CD14-positive monocyte (primary cell): Measurements from ENCODE around the gene CDK12. TPM values are rescaled to one million over a fixed set of nuclear protein-coding genes. Genes with fewer than 3 reads are reported as not detected.
A peak's percentile ranks its signal among the peaks of the same experiment; 100 is the strongest.
"Not testable (repeated sequence)": the region's sequence is repeated elsewhere in the genome, so short reads cannot be mapped to it uniquely, and the experiment has no call there.

Source experiments
- DNase-seq, 3 donors: peaks; one replicate each; pipeline ENCODE4 v3.0.0-alpha.2; 2011 to 2022
- H2AFZ ChIP-seq: 2 replicates; pipeline ENCODE4 v1.6.0; 2012; ENCODE audit warnings: mild to moderate bottlenecking, low read depth, low read length, inconsistent platforms; ENCODE audit not compliant: insufficient read depth, poor library complexity, severe bottlenecking
- H3K27ac ChIP-seq, 2 donors: 1 replicate in 1 of 2; 2 replicates in 1 of 2; pipeline ENCODE4 v1.5.1; 2012 to 2013; ENCODE audit warnings: low read length in 2 of 2, control low read depth in 1 of 2, inconsistent platforms in 1 of 2, low read depth in 1 of 2, mild to moderate bottlenecking in 1 of 2
- H3K27me3 ChIP-seq, 2 donors: one replicate each; pipeline versions ENCODE4 v1.6.0 to v1.6.1; 2011 to 2013; ENCODE audit warnings: low read length in 2 of 2; ENCODE audit not compliant: control insufficient read depth in 2 of 2, insufficient read depth in 2 of 2
- H3K36me3 ChIP-seq, 2 donors: replicated peaks in 1 of 2; 1 replicate in 1 of 2; 2 replicates in 1 of 2; pipeline versions ENCODE4 v1.5.1 to v1.6.1; 2012 to 2013; ENCODE audit warnings: low read length in 2 of 2, control low read depth in 1 of 2, inconsistent platforms in 1 of 2, mild to moderate bottlenecking in 1 of 2; ENCODE audit not compliant: insufficient read depth in 2 of 2, control insufficient read depth in 1 of 2
- H3K4me1 ChIP-seq, 2 donors: 1 replicate in 1 of 2; 2 replicates in 1 of 2; pipeline versions ENCODE4 v1.5.1 to v1.6.1; 2012 to 2013; ENCODE audit warnings: low read length in 2 of 2, control low read depth in 1 of 2, inconsistent platforms in 1 of 2, mild to moderate bottlenecking in 1 of 2, moderate library complexity in 1 of 2; ENCODE audit not compliant: insufficient read depth in 2 of 2, control insufficient read depth in 1 of 2
- H3K4me2 ChIP-seq: replicated peaks from 2 replicates; pipeline ENCODE3; 2012; ENCODE audit warnings: low read length, moderate library complexity, mild to moderate bottlenecking; ENCODE audit not compliant: poor library complexity, severe bottlenecking; ENCODE audit errors: extremely low read depth
- H3K4me3 ChIP-seq, 3 experiments: fragments of 200-600 bp in 1 of 3; sonication (generic) in 1 of 3; replicated peaks in 1 of 3; 1 replicate in 2 of 3; 2 replicates in 1 of 3; pipeline ENCODE4 v1.5.1; 2011 to 2013; ENCODE audit warnings: low read length in 3 of 3, mild to moderate bottlenecking in 3 of 3, control low read depth in 2 of 3, low read depth in 2 of 3, inconsistent platforms in 1 of 3, moderate library complexity in 1 of 3
- H3K79me2 ChIP-seq: 2 replicates; pipeline ENCODE4 v1.6.0; 2012; ENCODE audit warnings: mild to moderate bottlenecking, control low read depth, inconsistent platforms, low read length, moderate library complexity; ENCODE audit not compliant: insufficient read depth
- H3K9ac ChIP-seq: 2 replicates; pipeline ENCODE4 v1.6.0; 2017; ENCODE audit warnings: low read length, mild to moderate bottlenecking; ENCODE audit not compliant: insufficient read depth, poor library complexity, severe bottlenecking
- H3K9me3 ChIP-seq, 2 donors: replicated peaks in 1 of 2; 1 replicate in 1 of 2; 2 replicates in 1 of 2; pipeline versions ENCODE4 v1.5.1 to v1.6.1; 2012 to 2013; ENCODE audit warnings: low read length in 2 of 2, control low read depth in 1 of 2; ENCODE audit not compliant: control insufficient read depth in 1 of 2, insufficient read depth in 1 of 2
- H4K20me1 ChIP-seq: 2 replicates; pipeline ENCODE4 v1.6.0; 2012; ENCODE audit warnings: mild to moderate bottlenecking, low read length, control low read depth, moderate library complexity; ENCODE audit not compliant: insufficient read depth
- H3K27ac Mint-ChIP-seq, 7 donors: one replicate each; pipeline ENCODE4 v1.8.0; 2020; ENCODE audit warnings: mild to moderate bottlenecking in 7 of 7, mixed read lengths in 7 of 7, moderate library complexity in 6 of 7, inconsistent platforms in 2 of 7
- H3K27me3 Mint-ChIP-seq, 3 donors: one replicate each; pipeline ENCODE4 v1.8.0; 2021 to 2022; ENCODE audit warnings: low read depth in 3 of 3, mild to moderate bottlenecking in 3 of 3, mixed read lengths in 3 of 3, moderate library complexity in 3 of 3, inconsistent platforms in 1 of 3
- H3K36me3 Mint-ChIP-seq, 2 donors: one replicate each; pipeline ENCODE4 v1.8.0; 2020; ENCODE audit warnings: mixed read lengths in 2 of 2, inconsistent platforms in 1 of 2, mild to moderate bottlenecking in 1 of 2
- H3K4me1 Mint-ChIP-seq: one replicate; pipeline ENCODE4 v1.8.0; 2020; ENCODE audit warnings: mild to moderate bottlenecking, mixed read lengths
- H3K4me3 Mint-ChIP-seq, 2 donors: one replicate each; pipeline ENCODE4 v1.8.0; 2020; ENCODE audit warnings: mild to moderate bottlenecking in 2 of 2, mixed read lengths in 2 of 2, moderate library complexity in 1 of 2
- H3K9me3 Mint-ChIP-seq, 7 donors: one replicate each; pipeline ENCODE4 v1.8.0; 2020 to 2022; ENCODE audit warnings: mixed read lengths in 7 of 7, mild to moderate bottlenecking in 6 of 7, moderate library complexity in 6 of 7, inconsistent platforms in 2 of 7
- WGBS: methylation state at CpG from one replicate; pipeline ENCODE4 v1.1.5; 2013; ENCODE audit warnings: missing lambda C conversion rate; ENCODE audit not compliant: insufficient coverage; 5-methylcytosine and 5-hydroxymethylcytosine counted together
- intact Hi-C, 2 donors: fragments of 100-400 bp; cut with micrococcal nuclease; formaldehyde crosslinking; loops; one replicate each; pipeline versions ENCODE4 v1.15.0 to v1.15.1; 2023
- polyA plus RNA-seq, 3 donors: library from polyadenylated mRNA; depleted of rRNA in 1 of 3; unstranded in 2 of 3; stranded (reverse) in 1 of 3; fragments of 300-500 nt in 2 of 3; fragments of >200 nt in 1 of 3; fragmentation: Illumina TruSeq in 2 of 3; gene quantifications; 1 replicate in 2 of 3; 2 replicates in 1 of 3; pipeline ENCODE4 v1.2.3, GENCODE V29; 2012 to 2021
- TF ChIP-seq, protein P1 (sequence below): fragments of 200-600 bp; IDR thresholded peaks from one replicate; pipeline ENCODE4 v1.8.0; 2022; ENCODE audit warnings: antibody characterized with exemption, mild to moderate bottlenecking

CDK12 gene
- polyA plus RNA-seq, 3 donors, result 0.62 to 21.9 (median 1.3) TPM

DNA sequence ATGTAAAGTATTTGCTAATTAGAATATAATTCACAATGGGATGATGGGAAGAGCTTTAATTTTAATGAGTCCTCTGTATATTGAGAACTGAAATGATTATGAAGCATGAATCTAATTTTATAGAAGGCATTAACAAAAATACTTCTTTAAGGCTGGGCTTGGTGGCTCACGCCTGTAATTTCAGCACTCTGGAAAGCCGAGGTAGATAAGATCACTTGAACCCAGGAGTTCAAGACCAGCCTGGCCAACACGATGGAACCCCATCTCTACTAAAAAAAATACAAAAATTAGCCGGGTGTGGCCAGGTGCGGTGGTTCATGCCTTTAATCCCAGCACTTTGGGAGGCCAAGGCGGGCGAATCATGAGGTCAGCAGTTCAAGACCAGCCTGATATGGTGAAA, 12.0 kb downstream of the CDK12 start:
- 100% methylated on average over 5 of the region's 7 CpGs for WGBS
- H3K27me3 Mint-ChIP-seq, result no peaks in the 10 kb centered on the region
- no peak overlapping the region for H3K27ac Mint-ChIP-seq
- Histone ChIP-seq H2AFZ (no peak overlapping the region), H3K27ac (no peak overlapping the region), H4K20me1 (peaks cover 48% of the 10 kb centered on the region), H3K4me2 (no peak overlapping the region), H3K9ac (no peak overlapping the region), H3K36me3 (peaks cover 60 to 83% of the 10 kb centered on the region in 2 donors), H3K79me2 (peaks cover 61% of the 10 kb centered on the region), H3K9me3 (no peaks in the 10 kb centered on the region), H3K27me3 (no peaks in the 10 kb centered on the region), H3K4me1 (no peaks in the 10 kb centered on the region), H3K4me3 (no peak overlapping the region)
- H3K36me3 Mint-ChIP-seq, result peaks cover 33 to 80% of the 10 kb centered on the region in 2 donors
- DNase-seq, result no peak
- peaks cover 0 to 3% (median 0%) of the 10 kb centered on the region in 7 donors for H3K9me3 Mint-ChIP-seq
- intact Hi-C loops, result no loop called here
- H3K4me1 Mint-ChIP-seq, result no peaks in the 10 kb centered on the region
- no peak overlapping the region for H3K4me3 Mint-ChIP-seq
- TF ChIP-seq, protein P1, sequence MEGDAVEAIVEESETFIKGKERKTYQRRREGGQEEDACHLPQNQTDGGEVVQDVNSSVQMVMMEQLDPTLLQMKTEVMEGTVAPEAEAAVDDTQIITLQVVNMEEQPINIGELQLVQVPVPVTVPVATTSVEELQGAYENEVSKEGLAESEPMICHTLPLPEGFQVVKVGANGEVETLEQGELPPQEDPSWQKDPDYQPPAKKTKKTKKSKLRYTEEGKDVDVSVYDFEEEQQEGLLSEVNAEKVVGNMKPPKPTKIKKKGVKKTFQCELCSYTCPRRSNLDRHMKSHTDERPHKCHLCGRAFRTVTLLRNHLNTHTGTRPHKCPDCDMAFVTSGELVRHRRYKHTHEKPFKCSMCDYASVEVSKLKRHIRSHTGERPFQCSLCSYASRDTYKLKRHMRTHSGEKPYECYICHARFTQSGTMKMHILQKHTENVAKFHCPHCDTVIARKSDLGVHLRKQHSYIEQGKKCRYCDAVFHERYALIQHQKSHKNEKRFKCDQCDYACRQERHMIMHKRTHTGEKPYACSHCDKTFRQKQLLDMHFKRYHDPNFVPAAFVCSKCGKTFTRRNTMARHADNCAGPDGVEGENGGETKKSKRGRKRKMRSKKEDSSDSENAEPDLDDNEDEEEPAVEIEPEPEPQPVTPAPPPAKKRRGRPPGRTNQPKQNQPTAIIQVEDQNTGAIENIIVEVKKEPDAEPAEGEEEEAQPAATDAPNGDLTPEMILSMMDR, result no peak

DNA sequence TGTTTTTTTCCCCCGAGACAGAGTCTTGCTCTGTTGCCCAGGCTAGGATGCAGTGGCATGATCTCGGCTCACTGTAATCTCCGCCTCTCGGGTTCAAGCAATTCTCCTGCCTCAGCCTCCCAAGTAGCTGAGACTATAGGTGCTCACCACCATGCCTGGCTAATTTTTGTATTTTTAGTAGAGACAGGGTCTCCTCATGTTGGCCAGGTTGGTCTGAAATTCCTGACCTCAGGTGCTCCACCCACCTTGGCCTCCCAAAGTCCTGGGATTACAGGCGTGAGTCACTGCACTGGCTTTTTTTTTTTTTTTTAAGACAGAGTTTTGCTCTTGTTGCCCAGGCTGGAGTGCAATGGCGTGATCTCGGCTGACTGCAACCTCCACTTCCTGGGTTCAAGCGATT, 18.3 kb downstream of the CDK12 start:
- not testable (repeated sequence) for H3K9me3 Mint-ChIP-seq
- peak overlapping the region in 2 of 7 donors; percentile 2 to 30 for H3K27ac Mint-ChIP-seq

More for the DNA sequence above, 18.3 kb downstream of the CDK12 start:
- Histone ChIP-seq H4K20me1 (peaks cover 24% of the 10 kb centered on the region), H3K79me2 (peaks cover 41% of the 10 kb centered on the region), H3K36me3 (peaks cover 48 to 82% of the 10 kb centered on the region in 2 donors)
- H3K36me3 Mint-ChIP-seq, result peaks cover 37 to 88% of the 10 kb centered on the region in 2 donors
- H3K9me3 ChIP-seq, H3K4me1 Mint-ChIP-seq, H3K27me3 ChIP-seq, intact Hi-C loops, H3K4me3 ChIP-seq, DNase-seq, H3K27me3 Mint-ChIP-seq, H3K4me2 ChIP-seq, H3K4me3 Mint-ChIP-seq, H2AFZ ChIP-seq, H3K4me1 ChIP-seq, H3K9ac ChIP-seq, H3K27ac ChIP-seq: not testable (repeated sequence)
- 100% methylated on average over 7 of the region's 8 CpGs for WGBS
